HepG2 (cell line): ENCODE results near the gene AIF1. TPM values are rescaled to one million over a fixed set of nuclear protein-coding genes. Genes with fewer than 3 reads are reported as not detected.

Source experiments
- ARNTL ChIP-seq: sonication (generic); formaldehyde crosslinking; IDR thresholded peaks from 2 replicates; pipeline ENCODE4 v1.4.0; 2020; ENCODE audit warnings: mild to moderate bottlenecking, missing genetic modification reagents
- ATF5 ChIP-seq: sonication (generic); formaldehyde crosslinking; IDR thresholded peaks from 2 replicates; pipeline ENCODE4 v1.4.0; 2020; ENCODE audit warnings: mild to moderate bottlenecking, low read depth, missing genetic modification reagents
- ATF7-NPFF ChIP-seq: sonication (generic); formaldehyde crosslinking; IDR thresholded peaks from 2 replicates; pipeline ENCODE4 v1.8.1; 2023; ENCODE audit warnings: mild to moderate bottlenecking, low read depth, missing genetic modification reagents, moderate library complexity
- DDIT3 ChIP-seq: sonication (generic); formaldehyde crosslinking; IDR thresholded peaks from 2 replicates; pipeline ENCODE4 v1.4.0; 2020; ENCODE audit warnings: mild to moderate bottlenecking, missing genetic modification reagents
- E2F2 ChIP-seq: sonication (generic); formaldehyde crosslinking; IDR thresholded peaks from 2 replicates; pipeline ENCODE4 v1.4.0; 2020; ENCODE audit warnings: missing genetic modification reagents, borderline replicate concordance
- ELK4 ChIP-seq: sonication (generic); formaldehyde crosslinking; IDR thresholded peaks from 2 replicates; pipeline ENCODE4 v1.9.0; 2021; ENCODE audit warnings: missing genetic modification reagents, borderline replicate concordance
- HOXA3 ChIP-seq: sonication (generic); formaldehyde crosslinking; IDR thresholded peaks from 2 replicates; pipeline ENCODE4 v1.5.0; 2020; ENCODE audit warnings: missing genetic modification reagents
- IRF2 ChIP-seq: IDR thresholded peaks from 2 replicates; pipeline ENCODE4 v1.6.1; 2018; ENCODE audit warnings: missing genetic modification reagents, missing compliant biosample characterization
- KLF16 ChIP-seq, 2 experiments: sonication (generic) in 1 of 2; formaldehyde crosslinking in 1 of 2; IDR thresholded peaks; 2 replicates each; pipeline versions ENCODE4 v1.6.1 to v1.8.0; 2016 to 2023; ENCODE audit warnings: missing genetic modification reagents in 2 of 2, missing compliant biosample characterization in 1 of 2
- LCORL ChIP-seq, 2 experiments: fragments of 450-650 bp in 1 of 2; sonication (generic) in 1 of 2; formaldehyde crosslinking in 1 of 2; IDR thresholded peaks; 2 replicates each; pipeline versions ENCODE4 v1.5.0 to v1.6.1; 2017 to 2020; ENCODE audit warnings: antibody characterized with exemption in 1 of 2, missing genetic modification reagents in 1 of 2
- RBFOX2 ChIP-seq: fragments of 200-400 bp; formaldehyde crosslinking; IDR thresholded peaks from 2 replicates; pipeline ENCODE4 v1.6.1; 2017; ENCODE audit warnings: low read depth, mild to moderate bottlenecking, low read length
- TMF1 ChIP-seq: sonication (generic); formaldehyde crosslinking; IDR thresholded peaks from 2 replicates; pipeline ENCODE4 v1.8.1; 2022; ENCODE audit warnings: low read depth, missing genetic modification reagents
- XRCC5 ChIP-seq: fragments of 200-400 bp; formaldehyde crosslinking; optimal IDR thresholded peaks from 2 replicates; pipeline ENCODE3; 2017; ENCODE audit warnings: mild to moderate bottlenecking, low read length
- ZBTB21 ChIP-seq: sonication (generic); formaldehyde crosslinking; IDR thresholded peaks from 2 replicates; pipeline ENCODE4 v1.4.0; 2020; ENCODE audit warnings: missing genetic modification reagents
- ZFP1 ChIP-seq: IDR thresholded peaks from 2 replicates; pipeline ENCODE4 v1.6.1; 2016
- ZNF253 ChIP-seq: sonication (generic); formaldehyde crosslinking; IDR thresholded peaks from 2 replicates; pipeline ENCODE4 v1.8.0; 2022; ENCODE audit warnings: mild to moderate bottlenecking, missing genetic modification reagents, borderline replicate concordance
- ZNF260 ChIP-seq: sonication (generic); formaldehyde crosslinking; IDR thresholded peaks from 2 replicates; pipeline ENCODE4 v1.4.0; 2020; ENCODE audit warnings: missing genetic modification reagents, low read depth, mild to moderate bottlenecking, borderline replicate concordance
- ZNF362 ChIP-seq: sonication (generic); formaldehyde crosslinking; IDR thresholded peaks from 2 replicates; pipeline ENCODE4 v1.4.0; 2020; ENCODE audit warnings: missing genetic modification reagents, mild to moderate bottlenecking, borderline replicate concordance
- ZNF446 ChIP-seq: sonication (generic); formaldehyde crosslinking; IDR thresholded peaks from 2 replicates; pipeline ENCODE4 v1.5.0; 2020; ENCODE audit warnings: mild to moderate bottlenecking, missing genetic modification reagents
- ZNF484 ChIP-seq: sonication (generic); formaldehyde crosslinking; IDR thresholded peaks from 2 replicates; pipeline ENCODE4 v1.5.1; 2020; ENCODE audit warnings: mild to moderate bottlenecking, low read depth, missing genetic modification reagents, borderline replicate concordance
- ZNF549 ChIP-seq: sonication (generic); formaldehyde crosslinking; IDR thresholded peaks from 2 replicates; pipeline ENCODE4 v1.5.0; 2020; ENCODE audit warnings: missing genetic modification reagents
- polyA plus RNA-seq, 8 experiments: library from polyadenylated mRNA; depleted of rRNA in 3 of 8; stranded (reverse) in 7 of 8; unstranded in 1 of 8; fragments of >200 nt; fragmentation: Illumina TruSeq in 4 of 8; extraction: Trizol in 4 of 8; gene quantifications; 2 replicates each; pipeline versions ENCODE4 v1.2.1 to v1.2.3, GENCODE V29; 2011 to 2016; ENCODE audit warnings: low read depth in 4 of 8, missing spikeins in 1 of 8, mixed read lengths in 1 of 8; ENCODE audit not compliant: insufficient read depth in 1 of 8
- total RNA-seq, 5 experiments: library from RNA; depleted of rRNA; stranded (reverse); fragments of >200 nt; fragmentation: Illumina TruSeq; extraction: Trizol; gene quantifications; 2 replicates each; pipeline ENCODE4 v1.2.3, GENCODE V29; 2016; ENCODE audit warnings: low read depth in 1 of 5

Gene AIF1
- total and polyA plus RNA-seq, 2 of the 13 experiments (the other 11 are each of a cell fraction or from before 2014, with no cell fraction given), result 1.5 TPM; not detected in 1

GRCh38 chr6:31655349-31656237 lies 40.6 kb downstream of the AIF1 start, which contains the start of gene APOM (continued):
- no peak for TF ChIP-seq ELK4 (CRISPR knock-in tag)
- TF ChIP-seq HOXA3 (CRISPR knock-in tag), result peak; percentile 92
- TF ChIP-seq ATF5 (CRISPR knock-in tag), result no peak
- TF ChIP-seq LCORL (IDR thresholded peaks at IDR 0.05), result peak; percentile 89
- peak; percentile 99 for TF ChIP-seq LCORL (CRISPR knock-in tag; IDR thresholded peaks at IDR 0.05)
- peak in 1 of 2 experiments; percentile 94; a peak in 2 of 4 replicates for TF ChIP-seq KLF16 (CRISPR knock-in tag; IDR thresholded peaks at IDR 0.05)
- TF ChIP-seq ZNF260 (CRISPR knock-in tag), result no peak
- TF ChIP-seq TMF1 (CRISPR knock-in tag), result 0 out of 2 replicates have a peak, but pooled peaks have one; percentile 82
- peak; percentile 93 for TF ChIP-seq IRF2
- TF ChIP-seq DDIT3 (CRISPR knock-in tag), result no peak
- TF ChIP-seq ARNTL (CRISPR knock-in tag), result peak; percentile 71; the same call in 1 of the 2 replicates
- no peak for TF ChIP-seq E2F2 (CRISPR knock-in tag)
- no peak for TF ChIP-seq ZNF484 (CRISPR knock-in tag)
- no peak for TF ChIP-seq ZNF253 (CRISPR knock-in tag)
- TF ChIP-seq ZBTB21 (CRISPR knock-in tag), result 0 out of 2 replicates have a peak, but pooled peaks have one; percentile 41
- TF ChIP-seq XRCC5, result peak; percentile 80
- peak; percentile 90; the same call in 1 of the 2 replicates for TF ChIP-seq ZFP1 (CRISPR knock-in tag)
- TF ChIP-seq ZNF446 (CRISPR knock-in tag), result no peak
- TF ChIP-seq RBFOX2, result peak; percentile 81
- TF ChIP-seq ZNF362 (CRISPR knock-in tag), result peak; percentile 47; the same call in 1 of the 2 replicates
- TF ChIP-seq ATF7-NPFF (CRISPR knock-in tag), result 0 out of 2 replicates have a peak, but pooled peaks have one; percentile 24
- peak; percentile 59; the same call in 1 of the 2 replicates for TF ChIP-seq ZNF549
